Peyer's patch (tissue), 4 donors: ENCODE measurements around the gene DHRS7B.

ENCODE experiments used
- POLR2A ChIP-seq, 2 donors: fragments of 450-650 bp; IDR thresholded peaks; one replicate each; pipeline ENCODE4 v1.5.1; 2017; ENCODE audit warnings: antibody characterized with exemption in 2 of 2, mild to moderate bottlenecking in 2 of 2, moderate library complexity in 2 of 2
- TF ChIP-seq, protein P1 (sequence below), 6 experiments: fragments of 450-650 bp in 4 of 6; fragments of 200-600 bp in 2 of 6; sonication (generic) in 1 of 6; IDR thresholded peaks; one replicate each; pipeline ENCODE4 v1.5.1; 2017 to 2019; ENCODE audit warnings: antibody characterized with exemption in 6 of 6, mild to moderate bottlenecking in 3 of 6, moderate library complexity in 1 of 6

DNA sequence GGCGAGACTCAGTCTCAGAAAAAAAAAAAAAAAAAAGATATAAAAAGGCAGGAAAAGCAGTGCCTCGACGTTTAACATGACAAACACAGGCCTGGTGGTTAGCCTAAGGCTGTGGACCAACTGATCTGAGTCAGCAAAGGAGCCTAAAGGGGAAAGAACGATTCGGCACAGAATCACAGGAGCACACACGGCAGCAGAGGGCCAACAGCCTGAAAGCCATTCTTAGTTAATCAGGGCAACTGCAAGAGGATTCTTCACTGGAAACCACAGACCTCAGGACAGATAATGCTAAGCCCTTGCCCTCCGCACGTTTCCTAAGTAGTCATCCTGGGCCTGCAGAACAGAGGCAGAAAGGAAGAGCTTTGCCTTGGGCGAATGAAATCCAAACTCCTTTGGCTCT lies 72.5 kb downstream of the DHRS7B start:
- TF ChIP-seq, protein P1, sequence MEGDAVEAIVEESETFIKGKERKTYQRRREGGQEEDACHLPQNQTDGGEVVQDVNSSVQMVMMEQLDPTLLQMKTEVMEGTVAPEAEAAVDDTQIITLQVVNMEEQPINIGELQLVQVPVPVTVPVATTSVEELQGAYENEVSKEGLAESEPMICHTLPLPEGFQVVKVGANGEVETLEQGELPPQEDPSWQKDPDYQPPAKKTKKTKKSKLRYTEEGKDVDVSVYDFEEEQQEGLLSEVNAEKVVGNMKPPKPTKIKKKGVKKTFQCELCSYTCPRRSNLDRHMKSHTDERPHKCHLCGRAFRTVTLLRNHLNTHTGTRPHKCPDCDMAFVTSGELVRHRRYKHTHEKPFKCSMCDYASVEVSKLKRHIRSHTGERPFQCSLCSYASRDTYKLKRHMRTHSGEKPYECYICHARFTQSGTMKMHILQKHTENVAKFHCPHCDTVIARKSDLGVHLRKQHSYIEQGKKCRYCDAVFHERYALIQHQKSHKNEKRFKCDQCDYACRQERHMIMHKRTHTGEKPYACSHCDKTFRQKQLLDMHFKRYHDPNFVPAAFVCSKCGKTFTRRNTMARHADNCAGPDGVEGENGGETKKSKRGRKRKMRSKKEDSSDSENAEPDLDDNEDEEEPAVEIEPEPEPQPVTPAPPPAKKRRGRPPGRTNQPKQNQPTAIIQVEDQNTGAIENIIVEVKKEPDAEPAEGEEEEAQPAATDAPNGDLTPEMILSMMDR (IDR thresholded peaks at IDR 0.05) = no peak
- TF ChIP-seq POLR2A (IDR thresholded peaks at IDR 0.05) = no peak
